A673 (cell line): ENCODE measurements around the gene NLRP14. TPM values are rescaled to one million over a fixed set of nuclear protein-coding genes. Genes with fewer than 3 reads are reported as not detected.

ENCODE experiments used
- BruUV-seq: library from RNA; stranded (reverse); fragments of 400-500 nt; replicated peaks from 2 replicates; lab custom pipeline; 2021; lab: Mats Ljungman, UMichigan
- CTCF ChIA-PET: fragments of 300-600 bp; sonication (Branson Sonifier 250); formaldehyde crosslinking; loops from one replicate; lab custom pipeline; 2022; ENCODE audit warnings: antibody characterized with exemption; lab: Charles Lee
- POLR2A ChIA-PET: fragments of 300-600 bp; sonication (Branson Sonifier 250); formaldehyde crosslinking; loops from one replicate; lab custom pipeline; 2022; ENCODE audit warnings: antibody characterized with exemption; ENCODE audit not compliant: low non-redundant PET; lab: Charles Lee
- DNase-seq: peaks from one replicate; pipeline ENCODE4 v3.0.0-alpha.2; 2015; ENCODE audit warnings: low spot score
- H3K27ac ChIP-seq: fragments of 200-600 bp; sonication (generic); 2 replicates; pipeline ENCODE4 v1.5.1; 2016; ENCODE audit warnings: mixed run types, low read depth, mild to moderate bottlenecking, mixed read lengths, antibody characterized with exemption, low read length; ENCODE audit not compliant: poor library complexity, severe bottlenecking
- H3K27me3 ChIP-seq: fragments of 200-600 bp; sonication (generic); replicated peaks from 2 replicates; pipeline ENCODE4 v1.6.1; 2017; ENCODE audit warnings: mixed run types, low read depth, mild to moderate bottlenecking, mixed read lengths, antibody characterized with exemption, low read length; ENCODE audit not compliant: insufficient read depth, poor library complexity
- H3K36me3 ChIP-seq: fragments of 200-600 bp; sonication (generic); 2 replicates; pipeline ENCODE4 v1.6.1; 2016; ENCODE audit warnings: mixed run types, mild to moderate bottlenecking, mixed read lengths, antibody characterized with exemption, low read length; ENCODE audit not compliant: insufficient read depth, poor library complexity, severe bottlenecking
- H3K4me1 ChIP-seq: fragments of 200-600 bp; sonication (generic); 2 replicates; pipeline ENCODE4 v1.6.1; 2017; ENCODE audit warnings: mixed run types, mild to moderate bottlenecking, mixed read lengths, antibody characterized with exemption, low read length; ENCODE audit not compliant: insufficient read depth, poor library complexity, severe bottlenecking
- H3K4me3 ChIP-seq: fragments of 200-600 bp; sonication (generic); 2 replicates; pipeline ENCODE4 v1.5.1; 2016; ENCODE audit warnings: low read depth, mixed run types, mild to moderate bottlenecking, mixed read lengths, low read length; ENCODE audit not compliant: poor library complexity, severe bottlenecking
- H3K9me3 ChIP-seq: fragments of 200-600 bp; sonication (generic); 2 replicates; pipeline ENCODE4 v1.6.1; 2016; ENCODE audit warnings: mixed run types, low read depth, mild to moderate bottlenecking, mixed read lengths, antibody characterized with exemption, low read length; ENCODE audit not compliant: poor library complexity, severe bottlenecking
- EZH2 ChIP-seq: fragments of 200-600 bp; sonication (generic); IDR thresholded peaks from 2 replicates; pipeline ENCODE4 v1.6.1; 2017; ENCODE audit warnings: borderline replicate concordance, low read depth, mild to moderate bottlenecking, mixed read lengths, antibody characterized with exemption, low read length; ENCODE audit not compliant: poor library complexity, severe bottlenecking
- intact Hi-C: fragments of 100-400 bp; cut with micrococcal nuclease; formaldehyde crosslinking; loops from one replicate; pipeline ENCODE4 v1.10.0; 2022; ENCODE audit not compliant: unreplicated experiment
- total RNA-seq: library from RNA; stranded (reverse); gene quantifications from 2 replicates; pipeline ENCODE4 v1.2.3, GENCODE V29; 2021
- TF ChIP-seq, protein P1 (sequence below): fragments of 300-800, 200-600 bp; sonication (generic); conservative IDR thresholded peaks from 2 replicates; pipeline ENCODE4 v1.5.1; 2017; ENCODE audit warnings: low read depth, mild to moderate bottlenecking, antibody characterized with exemption, low read length, moderate library complexity, mixed read lengths

Gene NLRP14
- total RNA-seq, 1 experiment from 2014 or later, result not detected

DNA sequence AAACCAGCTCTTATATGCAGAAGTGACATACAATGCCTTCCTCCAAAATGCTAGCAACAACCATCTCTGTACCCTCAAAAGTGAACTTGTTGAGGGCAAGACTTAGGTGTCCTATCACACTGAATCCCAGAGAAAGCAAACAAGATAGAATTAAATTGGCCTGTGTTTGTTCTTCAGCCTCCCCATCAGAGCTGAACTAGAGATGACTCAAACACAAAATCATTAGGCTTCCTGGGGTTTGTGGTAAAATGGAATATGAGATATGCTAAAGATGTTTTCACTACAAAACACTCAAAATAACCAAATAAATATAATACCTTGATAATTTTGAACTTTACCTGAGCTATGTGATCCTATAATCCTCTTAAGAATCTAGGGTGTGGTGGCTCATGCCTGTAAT, 31.8 kb upstream of the NLRP14 start:
- ChIA-PET CTCF (no interaction called here), POLR2A (no interaction called here)
- Histone ChIP-seq H3K9me3 (no peaks in the 10 kb centered on the region), H3K27me3 (no peaks in the 10 kb centered on the region), H3K4me1 (no peaks in the 10 kb centered on the region), H3K27ac (no peak overlapping the region), H3K36me3 (no peaks in the 10 kb centered on the region), H3K4me3 (no peak overlapping the region)
- intact Hi-C loops, result no loop called here
- TF ChIP-seq, protein P1, sequence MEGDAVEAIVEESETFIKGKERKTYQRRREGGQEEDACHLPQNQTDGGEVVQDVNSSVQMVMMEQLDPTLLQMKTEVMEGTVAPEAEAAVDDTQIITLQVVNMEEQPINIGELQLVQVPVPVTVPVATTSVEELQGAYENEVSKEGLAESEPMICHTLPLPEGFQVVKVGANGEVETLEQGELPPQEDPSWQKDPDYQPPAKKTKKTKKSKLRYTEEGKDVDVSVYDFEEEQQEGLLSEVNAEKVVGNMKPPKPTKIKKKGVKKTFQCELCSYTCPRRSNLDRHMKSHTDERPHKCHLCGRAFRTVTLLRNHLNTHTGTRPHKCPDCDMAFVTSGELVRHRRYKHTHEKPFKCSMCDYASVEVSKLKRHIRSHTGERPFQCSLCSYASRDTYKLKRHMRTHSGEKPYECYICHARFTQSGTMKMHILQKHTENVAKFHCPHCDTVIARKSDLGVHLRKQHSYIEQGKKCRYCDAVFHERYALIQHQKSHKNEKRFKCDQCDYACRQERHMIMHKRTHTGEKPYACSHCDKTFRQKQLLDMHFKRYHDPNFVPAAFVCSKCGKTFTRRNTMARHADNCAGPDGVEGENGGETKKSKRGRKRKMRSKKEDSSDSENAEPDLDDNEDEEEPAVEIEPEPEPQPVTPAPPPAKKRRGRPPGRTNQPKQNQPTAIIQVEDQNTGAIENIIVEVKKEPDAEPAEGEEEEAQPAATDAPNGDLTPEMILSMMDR, result no peak
- TF ChIP-seq EZH2, result no peak
- no TSS peak for BruUV-seq
- no peak for DNase-seq

DNA sequence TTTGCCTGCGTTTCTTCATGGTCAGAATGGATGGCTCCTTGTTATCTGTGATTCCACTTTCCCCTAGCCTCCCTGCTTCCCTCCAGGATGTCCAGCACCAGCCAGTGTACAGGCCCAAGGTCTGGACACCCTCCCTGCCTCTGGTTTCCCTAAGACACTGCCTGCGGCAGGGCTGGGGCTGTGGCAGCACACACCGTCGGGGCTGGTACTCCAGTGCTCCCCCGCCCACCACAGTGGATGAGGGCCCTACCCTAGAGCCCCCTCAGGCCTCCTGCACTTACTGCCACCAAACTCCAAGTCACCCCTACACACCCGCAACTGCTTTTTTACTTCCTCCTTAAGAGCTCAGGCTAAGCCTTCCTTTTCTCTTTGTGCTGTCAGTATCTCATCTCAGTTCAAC, 29.1 kb upstream of the NLRP14 start:
- Histone ChIP-seq H3K27ac (no peak overlapping the region), H3K36me3 (no peaks in the 10 kb centered on the region), H3K9me3 (no peaks in the 10 kb centered on the region), H3K4me1 (no peaks in the 10 kb centered on the region), H3K4me3 (no peak overlapping the region), H3K27me3 (no peaks in the 10 kb centered on the region)
- BruUV-seq, result no TSS peak
- DNase-seq, result no peak
- ChIA-PET CTCF (no interaction called here), POLR2A (no interaction called here)
- intact Hi-C loops, result no loop called here
- TF ChIP-seq EZH2, result no peak
- TF ChIP-seq, protein P1, result no peak

DNA sequence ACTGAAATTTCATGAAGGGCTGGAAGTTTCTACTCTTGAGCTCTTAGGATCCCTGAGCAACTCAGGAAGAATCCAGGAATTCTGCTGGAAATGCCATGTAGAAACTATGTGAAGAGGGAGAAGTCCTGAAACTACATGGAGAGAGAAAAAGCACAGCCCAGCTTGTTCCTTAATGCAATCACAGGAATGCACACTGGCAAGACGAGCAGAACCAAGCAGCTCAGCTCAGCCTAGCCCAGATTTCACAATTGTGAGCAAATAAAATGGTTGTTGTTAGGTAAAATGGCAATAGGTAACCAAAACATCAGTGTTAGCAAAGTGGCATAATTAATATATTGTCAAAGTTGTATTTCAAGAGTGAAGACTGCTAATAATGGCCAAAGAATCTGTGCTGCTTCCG, 28.3 kb upstream of the NLRP14 start:
- Histone ChIP-seq H3K36me3 (no peaks in the 10 kb centered on the region), H3K27ac (no peak overlapping the region), H3K4me3 (no peak overlapping the region), H3K4me1 (no peaks in the 10 kb centered on the region), H3K27me3 (no peaks in the 10 kb centered on the region), H3K9me3 (no peaks in the 10 kb centered on the region)
- ChIA-PET POLR2A (no interaction called here), CTCF (no interaction called here)
- intact Hi-C loops, result no loop called here
- BruUV-seq, result no TSS peak
- TF ChIP-seq, protein P1, result no peak
- TF ChIP-seq EZH2, result no peak
- DNase-seq, result no peak
